ENCODE data around the gene ZNF548.
A peak's percentile ranks its signal among the peaks of the same experiment; 100 is the strongest.
"Not testable (repeated sequence)": the region's sequence is repeated elsewhere in the genome, so short reads cannot be mapped to it uniquely, and the experiment has no call there.

Gene ZNF548

GRCh38 chr19:57389730-57390598 is at the start of gene ZNF548:
ZNF548 (plus strand) TSS chr19:57389854; CDS start chr19:57390100, 246 bp downstream.
- DNase-seq (ENCODE audit: low spot score) = peak; percentile 86

GRCh38 chr19:57342582-57342981 is 47.1 kb upstream of the ZNF548 start:
- DNase-seq (ENCODE audit: low spot score) = no peak

- DNase-seq (ENCODE audit: low spot score) = no peak
Observed at GRCh38 chr19:57348136-57348535, 41.5 kb upstream of the ZNF548 start.

- no peak for DNase-seq (ENCODE audit: low spot score)
Observed at GRCh38 chr19:57350877-57351805, 38.5 kb upstream of the ZNF548 start, which contains the start of gene ZNF304. ZNF304 (plus strand) TSS chr19:57351271; CDS start chr19:57351665, 394 bp downstream.

GRCh38 chr19:57351867-57352266 is 37.8 kb upstream of the ZNF548 start:
- no peak for DNase-seq (ENCODE audit: low spot score)

GRCh38 chr19:57355916-57356315 is 33.7 kb upstream of the ZNF548 start:
- no peak for DNase-seq (ENCODE audit: low spot score)

- DNase-seq (ENCODE audit: low spot score) = no peak
Observed at GRCh38 chr19:57357406-57357805, 32.2 kb upstream of the ZNF548 start.

- DNase-seq (ENCODE audit: low spot score) = no peak
Observed at GRCh38 chr19:57359300-57359699, 30.4 kb upstream of the ZNF548 start.

- no peak for DNase-seq (ENCODE audit: low spot score)
Observed at GRCh38 chr19:57362419-57362818, 27.2 kb upstream of the ZNF548 start.

GRCh38 chr19:57362997-57363687 is 26.5 kb upstream of the ZNF548 start, which contains the start of the genes TRAPPC2B and ZNF547:
TRAPPC2B (plus strand) TSS chr19:57363551; CDS start chr19:57364834, 1,283 bp downstream.
ZNF547 (plus strand) TSS chr19:57363551; CDS start chr19:57368556, 5,005 bp downstream.
- peak; percentile 99 for DNase-seq (ENCODE audit: low spot score)

GRCh38 chr19:57363688-57364181 is 25.9 kb upstream of the ZNF548 start:
- no peak for DNase-seq (ENCODE audit: low spot score)

GRCh38 chr19:57366776-57367175 is 22.9 kb upstream of the ZNF548 start:
- no peak for DNase-seq (ENCODE audit: low spot score)

GRCh38 chr19:57374179-57374578 is 15.5 kb upstream of the ZNF548 start:
- no peak for DNase-seq (ENCODE audit: low spot score)

GRCh38 chr19:57374647-57375046 is 15.0 kb upstream of the ZNF548 start:
- DNase-seq (ENCODE audit: low spot score) = not testable (repeated sequence)

GRCh38 chr19:57376151-57376550 is 13.5 kb upstream of the ZNF548 start:
- DNase-seq (ENCODE audit: low spot score) = no peak

- DNase-seq (ENCODE audit: low spot score) = no peak
Observed at GRCh38 chr19:57377498-57378146, 12.0 kb upstream of the ZNF548 start.

GRCh38 chr19:57380923-57381322 is 8.7 kb upstream of the ZNF548 start:
- DNase-seq (ENCODE audit: low spot score) = no peak

- DNase-seq (ENCODE audit: low spot score) = no peak
Observed at GRCh38 chr19:57382806-57383488, 6.7 kb upstream of the ZNF548 start.

- no peak for DNase-seq (ENCODE audit: low spot score)
Observed at GRCh38 chr19:57389194-57389729, 392 bp upstream of the ZNF548 start.

GRCh38 chr19:57395710-57396109 is 6.1 kb downstream of the ZNF548 start:
- DNase-seq (ENCODE audit: low spot score) = no peak

Data from SW480 (cell line).